H1 (cell line): ENCODE measurements around the gene TMEM145. TPM values are rescaled to one million over a fixed set of nuclear protein-coding genes. Genes with fewer than 3 reads are reported as not detected.

Experiments
- CTCF ChIA-PET: fragments of 300-600 bp; sonication (Branson Sonifier 250); formaldehyde crosslinking; loops from one replicate; lab custom pipeline; 2021; ENCODE audit not compliant: partially characterized antibody; lab: Charles Lee
- POLR2A ChIA-PET: fragments of 300-600 bp; sonication (Branson Sonifier 250); formaldehyde crosslinking; loops from one replicate; lab custom pipeline; 2021; ENCODE audit warnings: inconsistent platforms; ENCODE audit not compliant: partially characterized antibody; lab: Charles Lee
- DNase-seq, 2 experiments: peaks; one replicate each; pipeline versions ENCODE4 v3.0.0 to v3.0.0-alpha.2; 2010 to 2022; ENCODE audit warnings: low spot score in 2 of 2, low read depth in 1 of 2, mixed read lengths in 1 of 2
- FAIRE-seq: peaks from 2 replicates; lab custom pipeline; 2011; peaks lifted over from hg19 to GRCh38; lab: Jason Lieb, UNC
- H2AFZ ChIP-seq: 2 replicates; pipeline ENCODE4 v1.8.1; 2012; ENCODE audit warnings: low read length, inconsistent platforms
- H2AK5ac ChIP-seq: 2 replicates; pipeline ENCODE4 v1.6.1; 2013; ENCODE audit warnings: low read depth, low read length
- H2BK120ac ChIP-seq: replicated peaks from 2 replicates; pipeline ENCODE3; 2013; ENCODE audit warnings: low read depth, low read length, inconsistent platforms
- H2BK12ac ChIP-seq: 2 replicates; pipeline ENCODE4 v1.6.1; 2013; ENCODE audit warnings: low read depth, low read length
- H2BK15ac ChIP-seq: 2 replicates; pipeline ENCODE4 v1.6.1; 2013; ENCODE audit warnings: low read length
- H2BK20ac ChIP-seq: 2 replicates; pipeline ENCODE4 v1.6.1; 2013; ENCODE audit warnings: low read length
- H2BK5ac ChIP-seq: 2 replicates; pipeline ENCODE4 v1.6.1; 2013; ENCODE audit warnings: low read depth, low read length
- H3K14ac ChIP-seq: 2 replicates; pipeline ENCODE4 v1.6.1; 2013; ENCODE audit warnings: inconsistent platforms; ENCODE audit not compliant: insufficient read length
- H3K18ac ChIP-seq: 2 replicates; pipeline ENCODE4 v1.6.1; 2013; ENCODE audit warnings: low read length; ENCODE audit errors: extremely low read depth
- H3K23ac ChIP-seq: 2 replicates; pipeline ENCODE4 v1.6.1; 2013; ENCODE audit warnings: inconsistent platforms; ENCODE audit not compliant: insufficient read length
- H3K23me2 ChIP-seq: 2 replicates; pipeline ENCODE4 v1.6.1; 2013; ENCODE audit warnings: low read depth, low read length
- H3K27ac ChIP-seq: 2 replicates; pipeline ENCODE4 v1.6.1; 2011; ENCODE audit warnings: low read depth, low read length, inconsistent platforms
- H3K27me3 ChIP-seq, 4 experiments: replicated peaks in 1 of 4; 1 replicate in 1 of 4; 2 replicates in 3 of 4; pipeline versions ENCODE4 v1.6.1 to v1.8.1; 2011 to 2013; ENCODE audit warnings: low read length in 3 of 4, mild to moderate bottlenecking in 3 of 4, inconsistent platforms in 2 of 4, mixed read lengths in 2 of 4, moderate library complexity in 1 of 4; ENCODE audit not compliant: control insufficient read depth in 3 of 4, insufficient read depth in 3 of 4; ENCODE audit errors: extremely low read depth in 1 of 4
- H3K36me3 ChIP-seq, 4 experiments: 2 replicates each; pipeline versions ENCODE4 v1.6.1 to v1.8.1; 2011 to 2013; ENCODE audit warnings: mild to moderate bottlenecking in 4 of 4, low read length in 3 of 4, moderate library complexity in 2 of 4, control low read depth in 1 of 4, inconsistent platforms in 1 of 4; ENCODE audit not compliant: insufficient read depth in 4 of 4, control insufficient read depth in 2 of 4
- H3K4ac ChIP-seq: replicated peaks from 2 replicates; pipeline ENCODE3; 2013; ENCODE audit warnings: low read length, low read depth, mixed read lengths, inconsistent platforms; ENCODE audit not compliant: insufficient read length
- H3K4me1 ChIP-seq, 4 experiments: replicated peaks in 1 of 4; 1 replicate in 1 of 4; 2 replicates in 3 of 4; pipeline versions ENCODE4 v1.6.1 to v1.8.1; 2011 to 2013; ENCODE audit warnings: low read length in 3 of 4, inconsistent platforms in 2 of 4, mixed read lengths in 1 of 4; ENCODE audit not compliant: insufficient read depth in 4 of 4, control insufficient read depth in 3 of 4
- H3K4me2 ChIP-seq, 2 experiments: 2 replicates each; pipeline versions ENCODE4 v1.6.1 to v1.8.1; 2011 to 2013; ENCODE audit warnings: low read depth in 2 of 2, low read length in 2 of 2, control low read depth in 1 of 2, inconsistent platforms in 1 of 2, mild to moderate bottlenecking in 1 of 2; ENCODE audit not compliant: insufficient read depth in 1 of 2
- H3K4me3 ChIP-seq, 4 experiments: fragments of 200-600, 300-600 bp in 1 of 4; sonication (generic), shearing (Covaris generic), sonication (Bioruptor Twin) in 1 of 4; 2 replicates each; pipeline versions ENCODE4 v1.5.1 to v1.8.1; 2011 to 2016; ENCODE audit warnings: low read length in 4 of 4, low read depth in 3 of 4, control low read depth in 2 of 4, inconsistent platforms in 2 of 4, mild to moderate bottlenecking in 2 of 4, mixed read lengths in 1 of 4, moderate library complexity in 1 of 4; ENCODE audit not compliant: insufficient read depth in 2 of 4; ENCODE audit errors: extremely low read depth in 1 of 4
- H3K56ac ChIP-seq: replicated peaks from 2 replicates; pipeline ENCODE3; 2013; ENCODE audit warnings: low read depth, mild to moderate bottlenecking, mixed read lengths, low read length, inconsistent platforms; ENCODE audit not compliant: insufficient read length
- H3K79me1 ChIP-seq: 2 replicates; pipeline ENCODE4 v1.6.1; 2013; ENCODE audit warnings: low read depth, low read length, control low read depth
- H3K79me2 ChIP-seq, 2 experiments: 2 replicates each; pipeline versions ENCODE4 v1.6.1 to v1.8.1; 2012 to 2013; ENCODE audit warnings: low read length in 2 of 2, mild to moderate bottlenecking in 2 of 2, inconsistent platforms in 1 of 2; ENCODE audit not compliant: insufficient read depth in 2 of 2, control insufficient read depth in 1 of 2
- H3K9ac ChIP-seq, 4 experiments: replicated peaks in 1 of 4; 1 replicate in 1 of 4; 2 replicates in 3 of 4; pipeline versions ENCODE4 v1.6.1 to v1.8.1; 2011 to 2013; ENCODE audit warnings: low read depth in 3 of 4, low read length in 3 of 4, control low read depth in 2 of 4, mild to moderate bottlenecking in 2 of 4, moderate library complexity in 2 of 4, inconsistent platforms in 1 of 4; ENCODE audit errors: extremely low read depth in 1 of 4
- H3K9me3 ChIP-seq, 2 experiments: 2 replicates each; pipeline versions ENCODE4 v1.6.1 to v1.8.1; 2012 to 2013; ENCODE audit warnings: mild to moderate bottlenecking in 2 of 2, moderate library complexity in 2 of 2, control low read depth in 1 of 2, inconsistent platforms in 1 of 2, low read depth in 1 of 2, low read length in 1 of 2, mixed read lengths in 1 of 2; ENCODE audit not compliant: insufficient read depth in 2 of 2
- H4K20me1 ChIP-seq, 2 experiments: replicated peaks in 1 of 2; 2 replicates each; pipeline versions ENCODE3 to v1.8.1; 2011 to 2013; ENCODE audit warnings: inconsistent platforms in 2 of 2, low read length in 2 of 2, mild to moderate bottlenecking in 1 of 2; ENCODE audit not compliant: insufficient read depth in 2 of 2, control insufficient read depth in 1 of 2
- H4K5ac ChIP-seq: 2 replicates; pipeline ENCODE4 v1.6.1; 2013; ENCODE audit warnings: low read length, low read depth, mixed read lengths, inconsistent platforms; ENCODE audit not compliant: insufficient read length
- H4K8ac ChIP-seq: 2 replicates; pipeline ENCODE4 v1.8.0; 2013; ENCODE audit warnings: mild to moderate bottlenecking, moderate library complexity, low read length, inconsistent platforms; ENCODE audit not compliant: insufficient read depth; ENCODE audit errors: extremely low read depth
- H4K91ac ChIP-seq: replicated peaks from 2 replicates; pipeline ENCODE3; 2013; ENCODE audit warnings: low read length, mixed read lengths, inconsistent platforms; ENCODE audit not compliant: insufficient read length
- ATF2 ChIP-seq: IDR thresholded peaks from 2 replicates; pipeline ENCODE4 v1.6.1; 2012; ENCODE audit warnings: low read length, inconsistent platforms
- BACH1 ChIP-seq: IDR thresholded peaks from 2 replicates; pipeline ENCODE4 v1.6.1; 2012; ENCODE audit warnings: low read length, improper control_type of control experiment
- CTCF ChIP-seq, 3 experiments: IDR thresholded peaks; 1 replicate in 2 of 3; 2 replicates in 1 of 3; pipeline versions ENCODE4 v1.5.1 to v1.6.1; 2011; ENCODE audit warnings: low read length in 3 of 3, mild to moderate bottlenecking in 3 of 3, inconsistent platforms in 2 of 3, low read depth in 1 of 3, moderate library complexity in 1 of 3; ENCODE audit not compliant: insufficient read depth in 1 of 3; ENCODE audit errors: control extremely low read depth in 1 of 3
- HDAC2 ChIP-seq, 2 experiments: fragments of 300-600 bp in 1 of 2; sonication (generic) in 1 of 2; IDR thresholded peaks; 2 replicates each; pipeline ENCODE4 v1.6.1; 2011 to 2012; ENCODE audit warnings: low read depth in 2 of 2, low read length in 2 of 2, mild to moderate bottlenecking in 2 of 2, moderate library complexity in 2 of 2, borderline replicate concordance in 1 of 2, inconsistent platforms in 1 of 2
- SAP30 ChIP-seq: fragments of 300-600 bp; sonication (generic); IDR thresholded peaks from 2 replicates; pipeline ENCODE4 v1.7.1; 2012; ENCODE audit warnings: low read length, moderate library complexity, mild to moderate bottlenecking, inconsistent platforms; ENCODE audit not compliant: insufficient read depth, insufficient replicate concordance
- SIN3A ChIP-seq, 2 experiments: IDR thresholded peaks in 1 of 2; conservative IDR thresholded peaks in 1 of 2; 2 replicates each; pipeline ENCODE4 v1.6.1; 2011 to 2012; ENCODE audit warnings: low read length in 2 of 2, improper control_type of control experiment in 1 of 2, low read depth in 1 of 2, mild to moderate bottlenecking in 1 of 2
- WGBS, 2 experiments: shearing (Covaris generic) in 1 of 2; methylation state at CpG; one replicate each; pipeline versions ENCODE4 v1.1.6 to v1.1.7; 2013 to 2015; ENCODE audit warnings: low lambda C conversion rate in 2 of 2, mixed read lengths in 2 of 2, inconsistent platforms in 1 of 2, low coverage in 1 of 2, missing lambda C conversion rate in 1 of 2; ENCODE audit not compliant: insufficient replicate concordance in 2 of 2, insufficient coverage in 1 of 2, insufficient read length in 1 of 2; ENCODE audit errors: extremely low coverage in 1 of 2, missing lambda C conversion rate in 1 of 2; 5-methylcytosine and 5-hydroxymethylcytosine counted together
- polyA plus RNA-seq, 7 experiments: library from polyadenylated mRNA; depleted of rRNA in 3 of 7; stranded (reverse) in 5 of 7; unstranded in 2 of 7; fragments of >200 nt in 5 of 7; fragments of 200-250 nt in 2 of 7; gene quantifications; 1 replicate in 5 of 7; 2 replicates in 1 of 7; 4 replicates in 1 of 7; pipeline versions ENCODE4 v1.2.1 to v1.2.3, GENCODE V29; 2011 to 2013; ENCODE audit warnings: missing spikeins in 2 of 7, mixed read lengths in 2 of 7
- total RNA-seq: library from RNA; stranded (reverse); fragmentation: NEBNext Ultra II Directional; extraction: Animal tissue kit (Norgen Biotek cat#: 25700); gene quantifications from 2 replicates; pipeline ENCODE4 v1.2.1, GENCODE V29; 2021

TMEM145 gene
- total and polyA plus RNA-seq, 2 of the 8 experiments (the other 6 are each of a cell fraction or from before 2014, with no cell fraction given) = 2.3 to 4.7 TPM

- FAIRE-seq (no peak), DNase-seq (peak; percentile 96 to 99)
- Histone ChIP-seq H3K18ac (peak overlapping the region; percentile 100), H3K36me3 (peaks cover 0 to 8% (median 0%) of the 10 kb centered on the region in 4 experiments; a peak in 1 of 8 replicates), H2AK5ac (no peak overlapping the region), H3K23ac (no peak overlapping the region), H3K79me1 (peaks cover 5% of the 10 kb centered on the region), H2AFZ (peak overlapping the region; percentile 94), H3K9ac (peak overlapping the region; percentile 87 to 100 (median 98)), H3K56ac (peak overlapping the region; percentile 98), H2BK20ac (peak overlapping the region; percentile 84; the same call in 1 of the 2 replicates), H3K14ac (no peak overlapping the region), H3K4ac (no peak overlapping the region), H2BK15ac (no peak overlapping the region), H2BK12ac (peak overlapping the region; percentile 93), H4K20me1 (no peaks in the 10 kb centered on the region), H3K27ac (peak overlapping the region; percentile 100), H4K91ac (peak overlapping the region; percentile 98), H3K23me2 (peaks cover 10% of the 10 kb centered on the region; the same call in 1 of the 2 replicates), H3K27me3 (no peaks in the 10 kb centered on the region), H3K9me3 (no peaks in the 10 kb centered on the region), H3K4me2 (peak overlapping the region; percentile 86 to 98), H3K4me3 (peak overlapping the region; percentile 75 to 99 (median 86)), H4K5ac (peak overlapping the region; percentile 99), H2BK120ac (peak overlapping the region; percentile 86), H4K8ac (peak overlapping the region; percentile 99; the same call in 1 of the 2 replicates), H2BK5ac (peak overlapping the region; percentile 99), H3K79me2 (peaks cover 0 to 9% of the 10 kb centered on the region in 2 experiments; a peak in 1 of 4 replicates), H3K4me1 (peaks cover 2 to 21% (median 10%) of the 10 kb centered on the region in 4 experiments)
- ChIA-PET POLR2A (interaction anchor here (1.0 to 1.6 kb wide), 4 partner anchors 11 to 53 kb away, joined by 3 to 7 read pairs (median 4); no protein-coding TSS in a partner anchor), CTCF (interaction anchor here (1.1 to 4.4 kb wide), 3 partner anchors 11 to 24 kb away, joined by 3 to 35 read pairs (median 7); no protein-coding TSS in a partner anchor)
- WGBS, 2 experiments = 2% methylated on average over 31 of the region's 46 CpGs; no CpG with 5 or more reads in 1 of the 2 experiments
- TF ChIP-seq SIN3A (conservative IDR thresholded peaks at IDR 0.05 in 1 of 2, IDR thresholded peaks at IDR 0.05 in 1 of 2; ENCODE audit: low read depth in 1 of 2, low read length in 2 of 2) = peak in 1 of 2 experiments; percentile 47; a peak in 2 of 4 replicates
- TF ChIP-seq CTCF (IDR thresholded peaks at IDR 0.05; ENCODE audit: control extremely low read depth in 1 of 3, insufficient read depth in 1 of 3, low read depth in 1 of 3, low read length in 3 of 3) = no peak
- TF ChIP-seq ATF2 = peak; percentile 100
- TF ChIP-seq BACH1 = 0 out of 2 replicates have a peak, but pooled peaks have one; percentile 16
- no peak for TF ChIP-seq HDAC2 (IDR thresholded peaks at IDR 0.05; ENCODE audit: borderline replicate concordance in 1 of 2, low read depth in 2 of 2, low read length in 2 of 2)
- no peak for TF ChIP-seq SAP30
Measured at GRCh38 chr19:42268142-42268703, 44.9 kb upstream of the TMEM145 start.
